AG09309 (cell line): ENCODE data around the gene TF.

Experiments
- DNase-seq: peaks from one replicate; pipeline ENCODE4 v3.0.0-alpha.2; 2010; ENCODE audit warnings: low read depth
- H3K4me3 ChIP-seq: 2 replicates; pipeline ENCODE4 v1.5.1; 2011; ENCODE audit warnings: mild to moderate bottlenecking, low read depth, low read length, moderate library complexity; ENCODE audit not compliant: control insufficient read depth
- TF ChIP-seq, protein P1 (sequence below): IDR thresholded peaks from 2 replicates; pipeline ENCODE4 v1.5.1; 2011; ENCODE audit warnings: mild to moderate bottlenecking, low read depth, low read length, inconsistent platforms; ENCODE audit not compliant: insufficient read depth, control insufficient read depth; ENCODE audit errors: missing control alignments

Gene TF

DNA sequence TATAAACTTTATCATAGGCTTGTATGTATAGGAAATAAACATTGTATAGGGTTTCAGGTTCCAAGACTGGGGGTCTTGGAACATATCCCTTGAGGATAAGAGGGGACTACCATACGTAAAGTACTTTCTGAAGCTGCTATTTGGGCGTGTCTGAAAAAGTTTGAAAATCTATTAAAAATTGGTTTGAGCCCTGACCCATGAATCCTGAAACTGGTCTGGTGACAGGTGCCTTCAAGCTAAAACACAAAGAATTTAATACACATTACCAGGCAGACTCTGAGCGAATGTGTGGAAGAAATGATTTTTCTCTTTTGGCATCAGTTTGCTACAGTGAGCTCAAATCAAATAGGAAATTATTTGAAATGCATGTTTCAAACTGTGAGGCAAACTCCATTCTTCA, 16.3 kb downstream of the TF start:
- DNase-seq = no peak
- TF ChIP-seq, protein P1, sequence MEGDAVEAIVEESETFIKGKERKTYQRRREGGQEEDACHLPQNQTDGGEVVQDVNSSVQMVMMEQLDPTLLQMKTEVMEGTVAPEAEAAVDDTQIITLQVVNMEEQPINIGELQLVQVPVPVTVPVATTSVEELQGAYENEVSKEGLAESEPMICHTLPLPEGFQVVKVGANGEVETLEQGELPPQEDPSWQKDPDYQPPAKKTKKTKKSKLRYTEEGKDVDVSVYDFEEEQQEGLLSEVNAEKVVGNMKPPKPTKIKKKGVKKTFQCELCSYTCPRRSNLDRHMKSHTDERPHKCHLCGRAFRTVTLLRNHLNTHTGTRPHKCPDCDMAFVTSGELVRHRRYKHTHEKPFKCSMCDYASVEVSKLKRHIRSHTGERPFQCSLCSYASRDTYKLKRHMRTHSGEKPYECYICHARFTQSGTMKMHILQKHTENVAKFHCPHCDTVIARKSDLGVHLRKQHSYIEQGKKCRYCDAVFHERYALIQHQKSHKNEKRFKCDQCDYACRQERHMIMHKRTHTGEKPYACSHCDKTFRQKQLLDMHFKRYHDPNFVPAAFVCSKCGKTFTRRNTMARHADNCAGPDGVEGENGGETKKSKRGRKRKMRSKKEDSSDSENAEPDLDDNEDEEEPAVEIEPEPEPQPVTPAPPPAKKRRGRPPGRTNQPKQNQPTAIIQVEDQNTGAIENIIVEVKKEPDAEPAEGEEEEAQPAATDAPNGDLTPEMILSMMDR = no peak
- H3K4me3 ChIP-seq = no peak overlapping the region

GRCh38 chr3:133763797-133764683, 17.8 kb downstream of the TF start:
- TF ChIP-seq, protein P1 = no peak
- H3K4me3 ChIP-seq = no peak overlapping the region
- DNase-seq = no peak

- no peak for DNase-seq
- TF ChIP-seq, protein P1 = no peak
- no peak overlapping the region for H3K4me3 ChIP-seq
These were observed 19.1 kb downstream of the TF start for GRCh38 chr3:133765256-133765655.

GRCh38 chr3:133767607-133768006, 21.4 kb downstream of the TF start:
- DNase-seq = no peak
- TF ChIP-seq, protein P1 = no peak
- H3K4me3 ChIP-seq = no peak overlapping the region

- no peak overlapping the region for H3K4me3 ChIP-seq
- TF ChIP-seq, protein P1 = no peak
- no peak for DNase-seq
These were observed 23.3 kb downstream of the TF start for GRCh38 chr3:133769536-133769935.

- DNase-seq = no peak
- no peak overlapping the region for H3K4me3 ChIP-seq
- TF ChIP-seq, protein P1 = no peak
These were observed 27.5 kb downstream of the TF start for GRCh38 chr3:133773732-133774131.
